WTC11 (cell line): Measurements from ENCODE around the gene PQBP1. TPM values are rescaled to one million over a fixed set of nuclear protein-coding genes. Genes with fewer than 3 reads are reported as not detected.

Source experiments
- ATAC-seq: fragments of 200-7000 bp; cut with Tn5 transposase; 2 replicates; pipeline ENCODE4 v1.10.0; 2021; ENCODE audit warnings: mild to moderate bottlenecking, moderate library complexity
- Bru-seq: library from RNA; stranded (reverse); fragments of 400-500 nt; gene quantifications from one replicate; lab custom pipeline; 2021; lab: Mats Ljungman, UMichigan
- CTCF ChIA-PET: fragments of 300-600 bp; sonication (Branson Sonifier 250); formaldehyde crosslinking; loops from one replicate; lab custom pipeline; 2021; ENCODE audit warnings: antibody characterized with exemption; lab: Charles Lee
- POLR2A ChIA-PET: fragments of 350-600 bp; sonication (Branson Sonifier 250); formaldehyde crosslinking; loops from one replicate; lab custom pipeline; 2021; ENCODE audit warnings: antibody characterized with exemption; lab: Charles Lee
- DNase-seq: peaks from one replicate; pipeline ENCODE4 v3.0.0; 2021; ENCODE audit warnings: low spot score
- H3K27ac Mint-ChIP-seq: 2 replicates; pipeline ENCODE4 v1.8.0; 2021; ENCODE audit warnings: mixed read lengths
- H3K27me3 Mint-ChIP-seq: 2 replicates; pipeline ENCODE4 v1.8.0; 2021; ENCODE audit warnings: low read depth, mild to moderate bottlenecking, moderate library complexity, mixed read lengths
- H3K36me3 Mint-ChIP-seq: 2 replicates; pipeline ENCODE4 v1.8.0; 2021; ENCODE audit warnings: mixed read lengths
- H3K4me1 Mint-ChIP-seq: 2 replicates; pipeline ENCODE4 v1.8.0; 2022; ENCODE audit warnings: mixed read lengths
- H3K4me3 Mint-ChIP-seq: 2 replicates; pipeline ENCODE4 v1.8.0; 2021; ENCODE audit warnings: mild to moderate bottlenecking, moderate library complexity, mixed read lengths
- H3K9me3 Mint-ChIP-seq: 2 replicates; pipeline ENCODE4 v1.8.0; 2021; ENCODE audit warnings: mixed read lengths
- ARID4B ChIP-seq: sonication (generic); formaldehyde crosslinking; IDR thresholded peaks from 2 replicates; pipeline ENCODE4 v1.8.0; 2023; ENCODE audit warnings: missing genetic modification reagents, mild to moderate bottlenecking, borderline replicate concordance
- ATF6 ChIP-seq: sonication (generic); formaldehyde crosslinking; IDR thresholded peaks from 2 replicates; pipeline ENCODE4 v1.8.1; 2023; ENCODE audit warnings: mild to moderate bottlenecking, missing genetic modification reagents
- CDX4 ChIP-seq: fragments of 250-450 bp; sonication (Bioruptor Pico); IDR thresholded peaks from 2 replicates; pipeline ENCODE4 v1.9.0; 2021; ENCODE audit warnings: moderate library complexity, mild to moderate bottlenecking, inconsistent platforms, borderline replicate concordance
- CREB1 ChIP-seq: sonication (generic); formaldehyde crosslinking; IDR thresholded peaks from 2 replicates; pipeline ENCODE4 v1.8.0; 2023; ENCODE audit warnings: mild to moderate bottlenecking, missing genetic modification reagents
- E2F1 ChIP-seq: sonication (generic); formaldehyde crosslinking; IDR thresholded peaks from 2 replicates; pipeline ENCODE4 v1.8.0; 2022; ENCODE audit warnings: mild to moderate bottlenecking, missing genetic modification reagents
- ERG ChIP-seq: fragments of 250-450 bp; sonication (Bioruptor Pico); IDR thresholded peaks from 2 replicates; pipeline ENCODE4 v1.8.0; 2021; ENCODE audit warnings: mild to moderate bottlenecking
- ETV6 ChIP-seq: sonication (generic); formaldehyde crosslinking; IDR thresholded peaks from 2 replicates; pipeline ENCODE4 v1.8.1; 2022; ENCODE audit warnings: mild to moderate bottlenecking, missing genetic modification reagents
- FOXP1 ChIP-seq: sonication (generic); formaldehyde crosslinking; IDR thresholded peaks from 2 replicates; pipeline ENCODE4 v1.8.0; 2022; ENCODE audit warnings: missing genetic modification reagents, mild to moderate bottlenecking, moderate library complexity, borderline replicate concordance
- MAX ChIP-seq: sonication (generic); formaldehyde crosslinking; IDR thresholded peaks from 2 replicates; pipeline ENCODE4 v1.8.0; 2022; ENCODE audit warnings: mild to moderate bottlenecking, missing genetic modification reagents
- NFYB ChIP-seq: sonication (generic); formaldehyde crosslinking; conservative IDR thresholded peaks from 2 replicates; pipeline ENCODE4 v1.8.0; 2022; ENCODE audit warnings: low read depth, missing genetic modification reagents
- NR2C2 ChIP-seq: sonication (generic); formaldehyde crosslinking; IDR thresholded peaks from 2 replicates; pipeline ENCODE4 v1.8.0; 2022; ENCODE audit warnings: mild to moderate bottlenecking, missing genetic modification reagents
- SP1 ChIP-seq: sonication (generic); formaldehyde crosslinking; conservative IDR thresholded peaks from 2 replicates; pipeline ENCODE4 v1.8.1; 2022; ENCODE audit warnings: missing genetic modification reagents
- TCF7 ChIP-seq: sonication (generic); formaldehyde crosslinking; IDR thresholded peaks from 2 replicates; pipeline ENCODE4 v1.8.0; 2022; ENCODE audit warnings: mild to moderate bottlenecking, low read depth, missing genetic modification reagents, moderate library complexity
- USF2 ChIP-seq: sonication (generic); formaldehyde crosslinking; IDR thresholded peaks from 2 replicates; pipeline ENCODE4 v1.8.1; 2023; ENCODE audit warnings: mild to moderate bottlenecking, missing genetic modification reagents, moderate library complexity
- ZMAT4 ChIP-seq: fragments of 250-450 bp; sonication (Bioruptor Pico); IDR thresholded peaks from 2 replicates; pipeline ENCODE4 v1.9.0; 2021; ENCODE audit warnings: mild to moderate bottlenecking
- ZNF423 ChIP-seq: fragments of 250-450 bp; sonication (Bioruptor Pico); IDR thresholded peaks from 2 replicates; pipeline ENCODE4 v2.1.2; 2022; ENCODE audit warnings: mild to moderate bottlenecking, moderate library complexity
- long read RNA-seq, 3 experiments: library from RNA in 1 of 3; library from capped mRNA in 1 of 3; library from polyadenylated mRNA in 1 of 3; unstranded in 2 of 3; stranded (forward) in 1 of 3; transcript quantifications; one replicate each; pipeline ENCODE4 v2.0.0, GENCODE V29; 2021
- total RNA-seq: library from RNA; stranded (reverse); gene quantifications from 3 replicates; pipeline ENCODE4 v1.2.3, GENCODE V29; 2021

The PQBP1 gene
- total RNA-seq (79.4 to 81.2 TPM (median 81.2 TPM) in 3 replicates), Bru-seq, nascent RNA (percentile 65 among the genes with signal in this experiment)
- long read RNA-seq, experiment 1, transcript PQBP1-203 (7 exons, 1,056 nt): minor isoform, 5 of 77 reads
- long read RNA-seq, experiment 1, transcript PQBP1-207 (7 exons, 1,020 nt): minor isoform, 16 of 77 reads
- long read RNA-seq, experiment 1, transcript PQBP1-216 (7 exons, 938 nt): major isoform, 32 of 77 reads
- long read RNA-seq, experiment 1, partial matches to known transcripts: 1 of 77 reads
- long read RNA-seq, experiment 1, other reads (novel, unspliced or antisense): 21 of 77 reads
- long read RNA-seq, experiment 2, transcript PQBP1-216 (7 exons, 938 nt): major isoform, 22 of 63 reads
- long read RNA-seq, experiment 2, transcript PQBP1-214 (6 exons, 1,428 nt): minor isoform, 5 of 63 reads
- long read RNA-seq, experiment 2, partial matches to known transcripts: 12 of 63 reads
- long read RNA-seq, experiment 2, other reads (novel, unspliced or antisense): 17 of 63 reads
- long read RNA-seq, experiment 3, transcript PQBP1-207 (7 exons, 1,020 nt): minor isoform, 135 of 381 reads
- long read RNA-seq, experiment 3, transcript PQBP1-216 (7 exons, 938 nt): major isoform, 156 of 381 reads
- long read RNA-seq, experiment 3, transcript PQBP1-212 (7 exons, 784 nt): minor isoform, 6 of 381 reads
- long read RNA-seq, experiment 3, transcript PQBP1-203 (7 exons, 1,056 nt): minor isoform, 19 of 381 reads
- long read RNA-seq, experiment 3, partial matches to known transcripts: 5 of 381 reads
- long read RNA-seq, experiment 3, other reads (novel, unspliced or antisense): 50 of 381 reads

GRCh38 chrX:48897625-48898306, at the start of gene PQBP1, which contains the start of gene TIMM17B:
Gene PQBP1, plus strand, starts transcription at chrX:48897930. Its CDS starts 580 bp downstream, at chrX:48898510.
Gene TIMM17B, minus strand, starts transcription at chrX:48897768. Its CDS starts 19 bp downstream, at chrX:48897749.
- TF ChIP-seq SP1 (CRISPR knock-in tag) (peak; percentile 10), USF2 (CRISPR knock-in tag) (no peak), MAX (CRISPR knock-in tag) (peak; percentile 32; the same call in 1 of the 2 replicates), ETV6 (CRISPR knock-in tag) (peak; percentile 24; the same call in 1 of the 2 replicates), NFYB (CRISPR knock-in tag) (peak; percentile 71)
- ChIA-PET CTCF (interaction anchor here (0.7 to 1.6 kb wide), 6 partner anchors 14 to 269 kb away, joined by 3 to 5 read pairs (median 4); partner anchors contain the start of gene KCND1), POLR2A (interaction anchor here (0.6 to 1.7 kb wide), 10 partner anchors 14 to 335 kb away, joined by 3 to 9 read pairs (median 4); partner anchors contain the start of genes GRIPAP1, HDAC6, KCND1 and SLC35A2)

GRCh38 chrX:48848847-48849246, 48.9 kb upstream of the PQBP1 start:
- ChIA-PET CTCF (no interaction called here), POLR2A (no interaction called here)
- peaks cover 20% of the 10 kb centered on the region for H3K9me3 Mint-ChIP-seq
- H3K36me3 Mint-ChIP-seq: peaks cover 16% of the 10 kb centered on the region
- H3K4me1 Mint-ChIP-seq: no peaks in the 10 kb centered on the region
- H3K4me3 Mint-ChIP-seq: no peak overlapping the region
- H3K27ac Mint-ChIP-seq: no peak overlapping the region
- DNase-seq (no peak), ATAC-seq (no peak)
- H3K27me3 Mint-ChIP-seq: no peaks in the 10 kb centered on the region; the same call in 1 of the 2 replicates
- TF ChIP-seq MAX (CRISPR knock-in tag) (no peak), FOXP1 (CRISPR knock-in tag) (no peak), ETV6 (CRISPR knock-in tag) (no peak), TCF7 (CRISPR knock-in tag) (no peak), CDX4 (no peak), E2F1 (CRISPR knock-in tag) (no peak), ARID4B (no peak), ERG (CRISPR knock-in tag) (no peak), ZMAT4 (CRISPR knock-in tag) (no peak), ZNF423 (CRISPR knock-in tag) (no peak), NR2C2 (CRISPR knock-in tag) (no peak), ATF6 (CRISPR knock-in tag) (no peak), CREB1 (CRISPR knock-in tag) (no peak)

More at GRCh38 chrX:48897625-48898306, at the start of gene PQBP1, which contains the start of gene TIMM17B:
- peaks cover 22% of the 10 kb centered on the region for H3K36me3 Mint-ChIP-seq
- ATAC-seq (peak; percentile 93), DNase-seq (peak; percentile 85)
- peak within 1 kb of the TSS; percentile 100 for H3K27ac Mint-ChIP-seq
- H3K27me3 Mint-ChIP-seq: no peaks in the 10 kb centered on the region
- no peaks in the 10 kb centered on the region for H3K9me3 Mint-ChIP-seq
- peak within 1 kb of the TSS; percentile 85 for H3K4me3 Mint-ChIP-seq
- 0 out of 2 replicates have a peak, but pooled peaks cover 8% of the 10 kb centered on the region for H3K4me1 Mint-ChIP-seq
